Measurements from ENCODE around the gene ASS1.
"Not testable (repeated sequence)": the region's sequence is repeated elsewhere in the genome, so short reads cannot be mapped to it uniquely, and the experiment has no call there.

ASS1 gene

GRCh38 chr9:130419521-130420035 lies 25.2 kb upstream of the ASS1 start:
- no peak for FAIRE-seq

- FAIRE-seq: no peak
Measured at GRCh38 chr9:130421154-130421801, 23.5 kb upstream of the ASS1 start.

DNA sequence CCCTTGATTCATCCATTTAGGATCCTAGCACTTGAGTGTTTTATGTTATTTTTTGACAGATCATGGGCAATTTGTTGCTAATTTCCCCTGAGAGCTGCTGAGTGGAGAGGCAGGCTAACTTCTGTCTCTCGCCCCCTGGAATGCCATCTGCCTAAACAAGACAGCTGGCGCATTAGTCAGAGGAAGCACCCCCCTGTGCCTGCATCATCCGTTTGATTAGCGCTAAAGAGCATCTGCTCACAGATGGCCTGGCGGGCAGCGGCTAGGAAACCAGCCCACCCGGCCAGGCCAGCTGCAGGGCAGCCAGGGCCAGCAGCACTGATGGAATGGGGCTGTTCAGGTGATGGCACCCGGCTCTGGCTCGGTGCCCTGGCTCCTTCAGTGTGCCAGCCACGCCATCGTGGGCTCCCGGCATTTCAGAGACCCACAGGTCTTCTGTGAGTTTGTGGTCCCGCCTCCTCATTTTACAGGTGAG lies 22.9 kb upstream of the ASS1 start:
- no peak for FAIRE-seq

- FAIRE-seq: no peak
Measured at GRCh38 chr9:130422546-130422945, 22.2 kb upstream of the ASS1 start.

GRCh38 chr9:130423272-130423671 lies 21.5 kb upstream of the ASS1 start:
- no peak for FAIRE-seq

DNA sequence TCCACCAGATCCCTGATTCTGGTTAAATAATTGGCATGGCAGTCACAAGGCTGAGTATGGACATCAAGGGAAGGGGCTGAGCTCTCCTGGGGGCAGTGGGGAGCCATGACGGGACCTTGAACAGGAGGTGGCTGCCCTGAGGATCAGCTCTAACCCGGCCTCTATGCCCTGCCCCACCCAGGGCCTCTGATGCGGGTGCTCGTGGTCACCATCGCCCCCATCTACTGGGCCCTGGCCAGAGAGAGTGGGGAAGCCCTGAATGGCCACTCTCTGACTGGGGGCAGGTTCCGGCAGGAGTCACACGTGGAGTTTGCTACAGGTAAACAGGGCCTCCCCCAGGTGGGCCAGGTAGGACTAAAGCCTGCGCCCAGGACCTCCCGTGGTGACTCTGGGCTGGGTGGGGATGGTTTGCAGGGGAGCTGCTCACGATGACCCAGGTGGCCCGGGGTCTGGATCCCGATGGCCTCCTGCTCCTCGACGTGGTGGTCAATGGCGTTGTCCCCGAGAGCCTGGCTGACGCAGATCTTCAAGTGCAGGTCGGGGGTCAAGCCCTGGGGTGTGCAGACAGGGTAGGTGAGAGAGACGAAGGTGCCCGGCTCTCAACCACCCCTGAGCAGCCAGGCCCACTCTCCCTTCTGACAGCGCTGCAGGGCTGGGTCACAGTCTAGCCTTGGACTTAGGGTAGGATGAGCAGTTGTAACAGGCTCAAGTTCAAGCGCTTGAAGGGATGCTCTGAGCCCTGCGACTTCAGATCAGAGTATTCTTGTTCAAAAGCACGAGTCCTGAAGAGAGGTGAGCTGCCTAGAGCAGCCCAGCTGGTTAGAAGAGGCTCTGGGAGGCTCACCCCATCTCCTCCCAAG lies 19.9 kb upstream of the ASS1 start:
- no peak for FAIRE-seq

DNA sequence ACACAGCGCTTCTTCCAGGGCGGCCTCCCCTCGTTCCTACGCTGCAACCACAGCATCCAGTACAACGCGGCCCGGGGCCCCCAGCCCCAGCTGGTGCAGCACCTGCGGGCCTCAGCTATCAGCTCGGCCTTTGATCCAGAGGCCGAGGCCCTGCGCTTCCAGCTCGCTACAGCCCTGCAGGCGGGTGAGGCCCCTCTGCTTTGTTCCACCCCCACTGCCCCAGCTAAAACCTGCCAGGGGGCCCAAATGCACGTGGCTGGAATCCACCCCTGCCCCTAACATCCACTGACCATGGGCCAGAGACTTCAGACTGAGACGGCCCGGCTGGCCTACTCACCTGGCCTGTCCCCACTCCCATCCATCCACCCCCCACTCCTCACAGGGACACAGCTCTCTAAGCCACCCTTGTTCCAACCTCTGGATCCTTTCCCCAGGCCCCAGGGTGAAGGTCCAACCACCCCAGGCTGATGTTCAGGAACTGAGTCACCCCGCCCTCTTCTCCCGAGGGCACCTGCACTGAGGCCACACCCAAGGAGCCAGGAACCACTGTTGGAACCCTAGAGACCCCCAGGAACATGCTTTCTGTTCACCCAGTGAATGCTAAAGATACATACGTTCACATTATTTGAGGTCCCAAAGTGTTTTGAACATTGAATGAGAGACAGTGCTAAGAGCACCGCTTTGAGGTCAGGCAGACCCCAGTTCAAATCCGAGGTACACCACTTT lies 18.9 kb upstream of the ASS1 start:
- no peak for FAIRE-seq

DNA sequence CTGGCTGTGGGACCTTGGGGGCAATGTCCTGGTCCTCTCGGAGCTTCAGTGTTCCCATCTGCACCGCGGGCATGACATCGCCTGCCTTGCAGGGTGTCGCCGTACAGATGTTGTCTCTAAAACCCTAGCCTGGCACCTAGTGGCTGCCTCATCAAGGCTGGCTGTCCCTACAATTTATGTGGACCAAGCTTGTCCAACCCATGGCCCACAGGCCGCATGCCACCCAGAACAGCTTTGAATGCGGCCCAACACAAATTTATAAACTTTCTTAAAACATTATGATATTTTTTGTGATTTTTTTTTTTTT lies 18.3 kb upstream of the ASS1 start:
- no peak for FAIRE-seq

DNA sequence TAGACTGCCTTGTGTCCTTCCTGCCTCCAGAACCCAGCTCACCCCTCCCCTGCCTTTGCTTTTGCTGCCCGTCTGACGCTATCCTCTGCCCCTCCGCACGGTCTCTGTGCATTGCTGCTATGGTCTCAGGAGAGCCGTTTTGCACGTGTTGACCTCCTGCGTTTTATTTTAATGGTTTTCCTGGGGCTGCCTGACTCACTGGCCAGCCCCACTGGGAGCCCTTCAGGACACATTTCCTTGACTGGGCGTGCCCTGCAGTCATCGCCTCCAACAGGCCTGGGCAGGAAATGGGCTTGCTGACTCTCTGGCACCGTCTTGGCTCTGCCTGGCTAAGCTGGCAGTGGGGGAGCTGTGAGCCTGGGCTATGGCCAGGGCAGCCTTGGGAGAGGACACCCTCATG lies 17.9 kb upstream of the ASS1 start:
- FAIRE-seq: peak; percentile 8

GRCh38 chr9:130427326-130427725 lies 17.4 kb upstream of the ASS1 start:
- FAIRE-seq: no peak

GRCh38 chr9:130428086-130428665 lies 16.6 kb upstream of the ASS1 start:
- no peak for FAIRE-seq

GRCh38 chr9:130429381-130429780 lies 15.4 kb upstream of the ASS1 start:
- FAIRE-seq: no peak

GRCh38 chr9:130429831-130430230 lies 14.9 kb upstream of the ASS1 start:
- FAIRE-seq: no peak

DNA sequence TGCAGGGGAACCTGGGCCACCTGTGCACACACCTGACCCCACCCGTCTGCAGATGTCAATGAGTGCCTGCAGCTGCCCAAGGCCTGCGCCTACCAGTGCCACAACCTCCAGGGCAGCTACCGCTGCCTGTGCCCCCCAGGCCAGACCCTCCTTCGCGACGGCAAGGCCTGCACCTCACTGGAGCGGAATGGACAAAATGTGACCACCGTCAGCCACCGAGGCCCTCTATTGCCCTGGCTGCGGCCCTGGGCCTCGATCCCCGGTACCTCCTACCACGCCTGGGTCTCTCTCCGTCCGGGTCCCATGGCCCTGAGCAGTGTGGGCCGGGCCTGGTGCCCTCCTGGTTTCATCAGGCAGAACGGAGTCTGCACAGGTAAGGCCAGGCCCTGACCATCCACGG lies 14.5 kb upstream of the ASS1 start:
- FAIRE-seq: no peak

DNA sequence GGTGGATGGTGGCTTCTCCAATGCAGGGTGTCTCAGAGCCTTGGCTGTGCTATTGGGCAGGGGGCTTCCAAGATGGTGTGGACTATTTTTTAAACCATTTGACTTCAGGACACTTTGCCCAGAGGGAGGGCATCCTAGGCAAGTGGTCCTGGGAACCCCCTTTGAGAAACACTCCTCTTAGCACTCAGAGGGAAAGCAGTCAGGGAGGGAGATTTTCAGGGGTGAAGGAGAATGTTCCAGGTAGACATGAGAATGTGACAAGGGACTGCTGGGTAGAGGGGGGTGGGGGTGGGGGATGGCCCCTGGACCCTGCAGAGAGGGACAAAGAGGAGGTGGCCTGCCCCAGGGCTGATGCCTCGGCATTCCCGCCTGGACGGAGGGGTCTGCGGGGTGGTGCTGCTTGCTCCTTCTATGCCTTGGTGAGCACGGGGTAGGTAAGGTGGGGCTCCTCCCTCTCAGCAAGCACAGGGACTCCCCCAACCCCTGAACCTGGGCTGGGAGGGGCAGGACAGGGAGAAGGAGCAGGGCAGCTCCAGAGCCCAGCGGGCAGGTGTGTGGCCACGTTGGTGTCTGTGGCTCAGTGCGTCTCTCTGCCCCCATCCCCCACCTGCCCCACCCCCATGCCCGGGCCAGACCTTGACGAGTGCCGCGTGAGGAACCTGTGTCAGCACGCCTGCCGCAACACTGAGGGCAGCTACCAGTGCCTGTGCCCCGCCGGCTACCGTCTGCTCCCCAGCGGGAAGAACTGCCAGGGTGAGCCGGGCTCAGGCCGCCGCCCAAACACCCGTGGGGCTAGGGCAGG lies 13.8 kb upstream of the ASS1 start:
- FAIRE-seq: no peak

DNA sequence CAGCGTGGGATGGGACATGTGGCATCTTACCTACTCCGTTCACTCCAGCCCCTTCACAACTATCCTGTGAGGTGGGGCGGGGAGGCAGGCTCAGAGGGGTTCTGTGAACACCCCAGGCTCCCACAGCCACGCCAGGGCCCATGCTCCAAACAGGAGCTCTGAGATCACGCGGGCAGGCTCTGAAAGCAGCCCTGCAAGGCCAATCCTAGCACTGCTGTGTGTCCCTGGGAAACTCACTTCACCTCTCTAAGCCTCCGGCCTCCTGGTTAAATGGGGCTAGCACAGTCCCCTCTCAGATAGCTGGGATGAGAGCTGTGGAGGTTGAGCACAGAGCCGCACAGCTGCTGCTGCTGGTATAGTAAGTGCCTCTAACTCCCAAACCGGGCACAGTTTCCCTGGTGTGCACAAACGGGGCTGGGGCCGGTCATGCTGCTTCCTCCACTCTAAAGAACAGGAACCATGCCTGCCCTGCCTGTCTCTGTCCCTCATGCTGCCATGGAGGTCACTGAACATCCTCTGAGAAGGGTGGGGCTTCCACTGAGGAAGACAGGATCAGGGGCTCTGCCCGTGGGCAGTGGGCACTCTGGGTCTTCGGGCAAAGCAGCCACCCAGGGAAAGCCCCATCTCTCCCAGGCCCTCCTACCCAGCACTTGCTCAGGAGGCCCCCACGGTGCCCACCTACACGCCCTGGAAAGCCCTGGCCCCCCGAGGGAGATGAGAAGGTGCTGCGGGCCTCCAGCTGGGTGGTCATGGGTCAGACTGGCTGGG lies 13.0 kb upstream of the ASS1 start:
- no peak for FAIRE-seq

DNA sequence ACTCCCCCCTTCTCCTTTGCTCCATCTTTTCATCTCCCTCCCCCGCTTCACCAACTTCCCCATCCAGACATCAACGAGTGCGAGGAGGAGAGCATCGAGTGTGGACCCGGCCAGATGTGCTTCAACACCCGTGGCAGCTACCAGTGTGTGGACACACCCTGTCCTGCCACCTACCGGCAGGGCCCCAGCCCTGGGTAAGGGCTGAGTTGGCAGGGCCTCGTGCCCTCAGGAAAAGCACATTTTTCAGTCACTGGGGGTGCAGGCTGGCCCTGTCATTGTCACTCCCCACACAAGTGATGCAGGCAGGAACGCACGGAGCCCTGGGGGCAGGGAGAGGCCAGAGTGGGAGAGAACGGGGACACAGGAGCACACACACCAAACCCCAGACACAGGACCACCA lies 12.4 kb upstream of the ASS1 start:
- no peak for FAIRE-seq

DNA sequence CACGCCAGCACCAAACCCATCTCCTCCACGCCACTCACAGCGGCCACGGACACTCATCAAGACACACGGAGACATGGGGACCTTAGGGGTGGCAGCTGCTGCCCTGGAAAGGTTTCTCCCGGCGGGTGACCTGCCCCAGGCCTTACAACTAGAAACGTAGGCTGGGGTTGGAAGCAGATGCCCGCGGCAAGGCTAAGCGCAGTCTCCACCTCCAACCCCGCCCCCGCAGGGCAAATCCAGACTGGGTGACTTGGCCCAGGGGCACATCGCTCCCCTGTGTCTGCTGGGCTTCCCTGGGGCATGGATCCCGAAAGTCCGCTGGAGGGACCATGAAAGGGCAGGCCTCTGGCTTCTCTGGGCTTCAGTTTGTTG lies 12.0 kb upstream of the ASS1 start:
- no peak for FAIRE-seq

GRCh38 chr9:130433168-130433946 lies 11.4 kb upstream of the ASS1 start:
- no peak for FAIRE-seq

GRCh38 chr9:130433947-130434262 lies 10.9 kb upstream of the ASS1 start:
- FAIRE-seq: no peak

GRCh38 chr9:130434656-130435055 lies 10.1 kb upstream of the ASS1 start:
- FAIRE-seq: not testable (repeated sequence)
